KG1 (cell line): ENCODE results near the gene KIAA1755.

ENCODE experiments used
- DNase-seq: peaks from one replicate; lab custom pipeline; 2025; lab: John Stamatoyannopoulos, UW

The KIAA1755 gene

GRCh38 chr20:38181971-38182370 is 78.6 kb downstream of the KIAA1755 start:
- DNase-seq = no peak

GRCh38 chr20:38181207-38181801 is 79.2 kb downstream of the KIAA1755 start:
- DNase-seq = no peak

- DNase-seq = no peak
Measured at GRCh38 chr20:38180781-38181180, 79.8 kb downstream of the KIAA1755 start.

- no peak for DNase-seq
Measured at GRCh38 chr20:38179846-38180245, 80.7 kb downstream of the KIAA1755 start.

- DNase-seq = no peak
Measured at GRCh38 chr20:38178581-38178980, 82.0 kb downstream of the KIAA1755 start.

GRCh38 chr20:38178065-38178491 is 82.5 kb downstream of the KIAA1755 start:
- no peak for DNase-seq

- DNase-seq = no peak
Measured at GRCh38 chr20:38177201-38177600, 83.3 kb downstream of the KIAA1755 start.

- no peak for DNase-seq
Measured at GRCh38 chr20:38175304-38176180, 85.0 kb downstream of the KIAA1755 start.

- DNase-seq = no peak
Measured at GRCh38 chr20:38173237-38174156, 87.0 kb downstream of the KIAA1755 start.

- DNase-seq = no peak
Measured at GRCh38 chr20:38172408-38172807, 88.1 kb downstream of the KIAA1755 start.

- DNase-seq = no peak
Measured at GRCh38 chr20:38171675-38172043, 88.9 kb downstream of the KIAA1755 start.

- DNase-seq = no peak
Measured at GRCh38 chr20:38170826-38171674, 89.5 kb downstream of the KIAA1755 start.

- no peak for DNase-seq
Measured at GRCh38 chr20:38170219-38170825, 90.2 kb downstream of the KIAA1755 start.

- DNase-seq = no peak
Measured at GRCh38 chr20:38169636-38170193, 90.8 kb downstream of the KIAA1755 start.

- DNase-seq = no peak
Measured at GRCh38 chr20:38168791-38169589, 91.5 kb downstream of the KIAA1755 start.

- no peak for DNase-seq
Measured at GRCh38 chr20:38167851-38168760, 92.4 kb downstream of the KIAA1755 start.

- DNase-seq = no peak
Measured at GRCh38 chr20:38167328-38167850, 93.1 kb downstream of the KIAA1755 start.

GRCh38 chr20:38166703-38167233 is 93.8 kb downstream of the KIAA1755 start:
- no peak for DNase-seq
